ENCODE results near the gene EXOC7.
"Not testable (repeated sequence)": the region's sequence is repeated elsewhere in the genome, so short reads cannot be mapped to it uniquely, and the experiment has no call there.

DNA sequence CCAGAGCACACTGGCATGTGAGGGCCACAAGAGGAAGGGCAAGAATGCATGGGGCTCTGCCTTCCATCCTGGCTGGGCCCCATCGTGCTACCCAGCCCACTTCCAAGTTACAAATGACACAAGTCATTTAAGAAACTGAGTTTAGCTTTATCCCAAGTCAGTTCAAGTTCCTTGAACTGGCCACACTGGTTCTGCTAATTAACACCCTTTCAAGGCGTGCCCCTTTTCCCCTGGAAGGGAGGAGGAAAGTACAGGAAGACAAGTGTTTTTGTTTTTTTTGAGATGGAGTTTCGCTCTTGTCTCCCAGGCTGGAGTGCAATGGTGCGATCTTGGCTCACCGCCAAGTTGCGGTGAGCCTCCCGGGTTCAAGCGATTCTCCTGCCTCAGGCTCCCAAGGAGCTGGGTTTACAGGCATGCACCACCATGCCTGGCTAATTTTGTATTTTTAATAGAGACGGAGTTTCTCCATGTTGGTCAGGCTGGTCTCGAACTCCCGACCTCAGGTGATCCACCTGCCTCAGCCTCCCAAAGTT is 59.0 kb downstream of the EXOC7 start:
- TF ChIP-seq EP300 (IDR thresholded peaks at IDR 0.05; ENCODE audit: borderline replicate concordance); RAD21 (IDR thresholded peaks at IDR 0.05; ENCODE audit: low read depth): not testable (repeated sequence)
- peak; percentile 80 for TF ChIP-seq NFIC (IDR thresholded peaks at IDR 0.05)
- TF ChIP-seq, protein P1, sequence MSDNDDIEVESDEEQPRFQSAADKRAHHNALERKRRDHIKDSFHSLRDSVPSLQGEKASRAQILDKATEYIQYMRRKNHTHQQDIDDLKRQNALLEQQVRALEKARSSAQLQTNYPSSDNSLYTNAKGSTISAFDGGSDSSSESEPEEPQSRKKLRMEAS (IDR thresholded peaks at IDR 0.05): not testable (repeated sequence)
- TF ChIP-seq, protein P2, sequence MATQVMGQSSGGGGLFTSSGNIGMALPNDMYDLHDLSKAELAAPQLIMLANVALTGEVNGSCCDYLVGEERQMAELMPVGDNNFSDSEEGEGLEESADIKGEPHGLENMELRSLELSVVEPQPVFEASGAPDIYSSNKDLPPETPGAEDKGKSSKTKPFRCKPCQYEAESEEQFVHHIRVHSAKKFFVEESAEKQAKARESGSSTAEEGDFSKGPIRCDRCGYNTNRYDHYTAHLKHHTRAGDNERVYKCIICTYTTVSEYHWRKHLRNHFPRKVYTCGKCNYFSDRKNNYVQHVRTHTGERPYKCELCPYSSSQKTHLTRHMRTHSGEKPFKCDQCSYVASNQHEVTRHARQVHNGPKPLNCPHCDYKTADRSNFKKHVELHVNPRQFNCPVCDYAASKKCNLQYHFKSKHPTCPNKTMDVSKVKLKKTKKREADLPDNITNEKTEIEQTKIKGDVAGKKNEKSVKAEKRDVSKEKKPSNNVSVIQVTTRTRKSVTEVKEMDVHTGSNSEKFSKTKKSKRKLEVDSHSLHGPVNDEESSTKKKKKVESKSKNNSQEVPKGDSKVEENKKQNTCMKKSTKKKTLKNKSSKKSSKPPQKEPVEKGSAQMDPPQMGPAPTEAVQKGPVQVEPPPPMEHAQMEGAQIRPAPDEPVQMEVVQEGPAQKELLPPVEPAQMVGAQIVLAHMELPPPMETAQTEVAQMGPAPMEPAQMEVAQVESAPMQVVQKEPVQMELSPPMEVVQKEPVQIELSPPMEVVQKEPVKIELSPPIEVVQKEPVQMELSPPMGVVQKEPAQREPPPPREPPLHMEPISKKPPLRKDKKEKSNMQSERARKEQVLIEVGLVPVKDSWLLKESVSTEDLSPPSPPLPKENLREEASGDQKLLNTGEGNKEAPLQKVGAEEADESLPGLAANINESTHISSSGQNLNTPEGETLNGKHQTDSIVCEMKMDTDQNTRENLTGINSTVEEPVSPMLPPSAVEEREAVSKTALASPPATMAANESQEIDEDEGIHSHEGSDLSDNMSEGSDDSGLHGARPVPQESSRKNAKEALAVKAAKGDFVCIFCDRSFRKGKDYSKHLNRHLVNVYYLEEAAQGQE (IDR thresholded peaks at IDR 0.05; ENCODE audit: low read depth): not testable (repeated sequence)

Measured in Ishikawa (cell line).